Measurements from ENCODE around the gene MAP7.
"Not testable (repeated sequence)": the region's sequence is repeated elsewhere in the genome, so short reads cannot be mapped to it uniquely, and the experiment has no call there.

The MAP7 gene

GRCh38 chr6:136411453-136412354, 138.5 kb downstream of the MAP7 start:
- DNase-seq, result no peak

- DNase-seq, result no peak
Observed at GRCh38 chr6:136411025-136411325, 139.2 kb downstream of the MAP7 start.

GRCh38 chr6:136410201-136411024, 139.8 kb downstream of the MAP7 start:
- no peak for DNase-seq

GRCh38 chr6:136409597-136409996, 140.6 kb downstream of the MAP7 start:
- DNase-seq, result no peak

GRCh38 chr6:136408204-136408603, 142.0 kb downstream of the MAP7 start:
- no peak for DNase-seq

GRCh38 chr6:136405420-136406029, 144.7 kb downstream of the MAP7 start:
- DNase-seq, result peak; percentile 60

- DNase-seq, result no peak
Observed at GRCh38 chr6:136404627-136405419, 145.4 kb downstream of the MAP7 start.

GRCh38 chr6:136404007-136404406, 146.2 kb downstream of the MAP7 start:
- DNase-seq, result no peak

- DNase-seq, result peak; percentile 88
Observed at GRCh38 chr6:136403110-136403980, 146.9 kb downstream of the MAP7 start.

- DNase-seq, result peak; percentile 81
Observed at GRCh38 chr6:136401749-136402148, 148.5 kb downstream of the MAP7 start.

- not testable (repeated sequence) for DNase-seq
Observed at GRCh38 chr6:136401236-136401635, 149.0 kb downstream of the MAP7 start.

GRCh38 chr6:136398453-136398852, 151.8 kb downstream of the MAP7 start:
- no peak for DNase-seq

GRCh38 chr6:136396908-136397307, 153.3 kb downstream of the MAP7 start:
- no peak for DNase-seq

GRCh38 chr6:136390959-136391358, 159.3 kb downstream of the MAP7 start:
- DNase-seq, result not testable (repeated sequence)

GRCh38 chr6:136387316-136387715, 162.9 kb downstream of the MAP7 start:
- no peak for DNase-seq

GRCh38 chr6:136383268-136383937, 166.8 kb downstream of the MAP7 start:
- no peak for DNase-seq

GRCh38 chr6:136382676-136383252, 167.5 kb downstream of the MAP7 start:
- no peak for DNase-seq

- DNase-seq, result no peak
Observed at GRCh38 chr6:136378888-136379287, 171.3 kb downstream of the MAP7 start.

- DNase-seq, result not testable (repeated sequence)
Observed at GRCh38 chr6:136375836-136376235, 174.4 kb downstream of the MAP7 start.

GRCh38 chr6:136371959-136372358, 178.3 kb downstream of the MAP7 start:
- no peak for DNase-seq
